K562 (cell line): ENCODE results near the gene FSTL4. TPM values are rescaled to one million over a fixed set of nuclear protein-coding genes. Genes with fewer than 3 reads are reported as not detected.

Experiments
- ATAC-seq: fragments of 200-7000 bp; cut with Tn5 transposase; 3 replicates; pipeline ENCODE4 v1.9.1; 2020; ENCODE audit warnings: moderate library complexity
- BruUV-seq: library from RNA; stranded (reverse); fragments of 400-500 nt; replicated peaks from 2 replicates; lab custom pipeline; 2021; lab: Mats Ljungman, UMichigan
- CTCF ChIA-PET: fragments of 300-600 bp; formaldehyde crosslinking; extraction: SDS; loops from one replicate; lab custom pipeline; 2021; ENCODE audit warnings: low intra/inter-chr PET ratio; lab: Yijun Ruan, JAX
- POLR2A ChIA-PET: fragments of 300-600, 350-650 bp; sonication (Branson Sonifier 250); formaldehyde crosslinking; extraction: SDS; loops from one replicate; lab custom pipeline; 2021; ENCODE audit warnings: antibody characterized with exemption, inconsistent platforms; lab: Yijun Ruan, JAX
- DNase-seq, 4 experiments: peaks; one replicate each; pipeline versions ENCODE4 v3.0.0 to v3.0.0-alpha.2; 2011 to 2018; ENCODE audit warnings: low spot score in 3 of 4, mixed read lengths in 3 of 4; ENCODE audit errors: extremely low read depth in 1 of 4
- FAIRE-seq: peaks from 2 replicates; lab custom pipeline; 2011; peaks lifted over from hg19 to GRCh38; lab: Jason Lieb, UNC
- H2AFZ ChIP-seq: 2 replicates; pipeline ENCODE4 v1.6.0; 2011; ENCODE audit warnings: low read depth, low read length, control low read depth, inconsistent platforms
- H3K27ac ChIP-seq: fragments of 200-600 bp; 3 replicates; pipeline ENCODE4 v1.8.0; 2011; ENCODE audit warnings: low read depth, mild to moderate bottlenecking, control low read depth, inconsistent platforms, low read length, moderate library complexity, mixed read lengths; ENCODE audit errors: extremely low read depth
- H3K27me3 ChIP-seq, 2 experiments: fragments of 300-600 bp in 1 of 2; 2 replicates in 1 of 2; 3 replicates in 1 of 2; pipeline versions ENCODE4 v1.6.0 to v1.8.0; 2011; ENCODE audit warnings: inconsistent platforms in 2 of 2, low read length in 2 of 2, mild to moderate bottlenecking in 1 of 2, mixed read lengths in 1 of 2, moderate library complexity in 1 of 2; ENCODE audit not compliant: control insufficient read depth in 2 of 2, insufficient read depth in 2 of 2
- H3K36me3 ChIP-seq: fragments of 300-600 bp; 3 replicates; pipeline ENCODE4 v1.8.0; 2011; ENCODE audit warnings: mild to moderate bottlenecking, low read length, inconsistent platforms; ENCODE audit not compliant: control insufficient read depth, insufficient read depth
- H3K4me1 ChIP-seq, 2 experiments: fragments of 200-600 bp in 1 of 2; replicated peaks in 1 of 2; 2 replicates in 1 of 2; 3 replicates in 1 of 2; pipeline versions ENCODE4 v1.5.1 to v1.8.0; 2011; ENCODE audit warnings: inconsistent platforms in 2 of 2, low read length in 2 of 2, mild to moderate bottlenecking in 1 of 2, mixed read lengths in 1 of 2, moderate library complexity in 1 of 2; ENCODE audit not compliant: control insufficient read depth in 2 of 2, insufficient read depth in 2 of 2
- H3K4me2 ChIP-seq: 2 replicates; pipeline ENCODE4 v1.6.1; 2011; ENCODE audit warnings: low read length, control low read depth, inconsistent platforms, mixed read lengths; ENCODE audit not compliant: insufficient read depth
- H3K4me3 ChIP-seq: fragments of 200-600 bp; sonication (generic), shearing (Covaris generic); 2 replicates; pipeline ENCODE4 v1.5.1; 2016; ENCODE audit warnings: control low read depth, inconsistent platforms
- H3K79me2 ChIP-seq: fragments of 200-600 bp; 3 replicates; pipeline ENCODE4 v1.8.0; 2011; ENCODE audit warnings: low read length, inconsistent platforms; ENCODE audit not compliant: control insufficient read depth, insufficient read depth
- H3K9ac ChIP-seq, 2 experiments: 2 replicates each; pipeline versions ENCODE4 v1.6.0 to v1.6.1; 2011; ENCODE audit warnings: low read depth in 2 of 2, low read length in 2 of 2, control low read depth in 1 of 2, inconsistent platforms in 1 of 2, mild to moderate bottlenecking in 1 of 2, mixed read lengths in 1 of 2; ENCODE audit not compliant: insufficient read depth in 1 of 2
- H3K9me1 ChIP-seq: one replicate; pipeline ENCODE4 v1.6.0; 2011; ENCODE audit warnings: inconsistent platforms, mild to moderate bottlenecking, low read length, moderate library complexity; ENCODE audit not compliant: control insufficient read depth, insufficient read depth
- H3K9me3 ChIP-seq: replicated peaks from 2 replicates; pipeline ENCODE4 v1.5.1; 2011; ENCODE audit warnings: low read depth, low read length, inconsistent platforms; ENCODE audit not compliant: control insufficient read depth, insufficient read depth
- H4K20me1 ChIP-seq: replicated peaks from 2 replicates; pipeline ENCODE4 v1.6.1; 2011; ENCODE audit warnings: low read length, inconsistent platforms, mixed read lengths; ENCODE audit not compliant: control insufficient read depth, insufficient read depth
- CTCF ChIP-seq, 3 experiments: IDR thresholded peaks in 2 of 3; conservative IDR thresholded peaks in 1 of 3; 2 replicates each; pipeline ENCODE4 v1.5.1; 2011 to 2012; ENCODE audit warnings: low read length in 3 of 3, mild to moderate bottlenecking in 3 of 3, control low read depth in 2 of 3, improper control_type of control experiment in 1 of 3, inconsistent platforms in 1 of 3, low read depth in 1 of 3, mixed read lengths in 1 of 3, moderate library complexity in 1 of 3; ENCODE audit not compliant: insufficient read depth in 2 of 3
- MCM3 ChIP-seq: fragments of 450-650 bp; IDR thresholded peaks from 2 replicates; pipeline ENCODE4 v1.6.1; 2016
- MXI1 ChIP-seq: IDR thresholded peaks from 2 replicates; pipeline ENCODE4 v1.6.1; 2011; ENCODE audit warnings: low read depth, mild to moderate bottlenecking, improper control_type of control experiment, low read length
- NFRKB ChIP-seq: fragments of 450-650 bp; IDR thresholded peaks from 2 replicates; pipeline ENCODE4 v1.6.1; 2016; ENCODE audit warnings: low read depth
- SAFB ChIP-seq: fragments of 200-400 bp; formaldehyde crosslinking; IDR thresholded peaks from 2 replicates; pipeline ENCODE4 v1.6.1; 2017; ENCODE audit warnings: low read depth, low read length, borderline replicate concordance
- TRIM28 ChIP-seq: fragments of 450-650 bp; IDR thresholded peaks from 2 replicates; pipeline ENCODE4 v1.6.1; 2017
- ZBTB8A ChIP-seq: fragments of 450-650 bp; IDR thresholded peaks from 2 replicates; pipeline ENCODE4 v1.6.1; 2018; ENCODE audit warnings: mild to moderate bottlenecking, moderate library complexity; ENCODE audit not compliant: partially characterized antibody
- ZC3H4 ChIP-seq: sonication (generic); formaldehyde crosslinking; IDR thresholded peaks from 2 replicates; pipeline ENCODE4 v1.9.0; 2021; ENCODE audit warnings: missing genetic modification reagents, borderline replicate concordance
- WGBS: fragments of 100-300 bp; shearing (Covaris generic); methylation state at CpG from one replicate; pipeline ENCODE4 v1.1.6; 2016; ENCODE audit warnings: low coverage, mixed read lengths; ENCODE audit not compliant: insufficient coverage; ENCODE audit errors: missing lambda C conversion rate; 5-methylcytosine and 5-hydroxymethylcytosine counted together
- in situ Hi-C: fragments of 300-500 bp; cut with MboI; formaldehyde crosslinking; loops from 4 replicates; pipeline ENCODE4 v1.15.0; 2018; ENCODE audit warnings: inconsistent platforms, mixed read lengths
- intact Hi-C: fragments of 100-400 bp; cut with micrococcal nuclease; formaldehyde crosslinking; loops from 2 replicates; pipeline ENCODE4 v1.14.2; 2022
- polyA plus RNA-seq, 8 experiments: library from polyadenylated mRNA; depleted of rRNA in 4 of 8; stranded (reverse) in 5 of 8; unstranded in 3 of 8; fragments of >200 nt; fragmentation: Nextera tagmentation in 2 of 8; fragmentation: Illumina TruSeq in 1 of 8; extraction: Ambion mirVana in 2 of 8; extraction: Trizol in 1 of 8; gene quantifications; 2 replicates each; pipeline versions ENCODE4 v1.2.1 to v1.2.3, GENCODE V29; 2011 to 2014; ENCODE audit warnings: inconsistent platforms in 1 of 8, missing spikeins in 1 of 8
- total RNA-seq, 7 experiments: library from RNA; depleted of rRNA in 6 of 7; stranded (reverse); fragments of >200 nt in 6 of 7; fragmentation: Illumina TruSeq in 2 of 7; extraction: Trizol in 2 of 7; gene quantifications; 2 replicates each; pipeline versions ENCODE4 v1.2.1 to v1.2.3, GENCODE V29; 2011 to 2021; ENCODE audit warnings: low replicate concordance in 1 of 7

The FSTL4 gene
- total and polyA plus RNA-seq, 9 of the 15 experiments (the other 6 are each of a cell fraction or from before 2014, with no cell fraction given) = 0.08 to 0.18 (median 0.10) TPM; not detected in 5

GRCh38 chr5:133262690-133263089 lies 349.7 kb downstream of the FSTL4 start:
- peaks cover 0 to 6% of the 10 kb centered on the region in 2 experiments; a peak in 1 of 5 replicates for H3K4me1 ChIP-seq
- no peak overlapping the region for H2AFZ ChIP-seq
- H3K27me3 ChIP-seq = peaks cover 18 to 84% of the 10 kb centered on the region in 2 experiments
- ChIA-PET CTCF (no interaction called here), POLR2A (interaction anchor here (1.2 kb wide), 1 partner anchor 13 kb away, joined by 3 read pairs; no protein-coding TSS in a partner anchor)
- intact Hi-C loops = no loop called here
- no peaks in the 10 kb centered on the region for H3K36me3 ChIP-seq
- WGBS = 0% methylated on average over 4 of the region's 4 CpGs
- TF ChIP-seq NFRKB = no peak
- no peak for TF ChIP-seq MXI1
- TF ChIP-seq TRIM28 = no peak
- no peak for TF ChIP-seq ZBTB8A
- no peak for TF ChIP-seq SAFB
- TF ChIP-seq ZC3H4 (CRISPR knock-in tag) = no peak
- H3K9me3 ChIP-seq = no peaks in the 10 kb centered on the region
- in situ Hi-C loops = no loop called here
- H3K9me1 ChIP-seq = no peaks in the 10 kb centered on the region
- FAIRE-seq = no peak
- ATAC-seq = no peak
- DNase-seq = no peak
- no peak overlapping the region for H3K4me2 ChIP-seq
- peaks cover 4% of the 10 kb centered on the region; the same call in 1 of the 2 replicates for H4K20me1 ChIP-seq
- H3K27ac ChIP-seq = no peak overlapping the region
- BruUV-seq = no TSS peak
- no peak overlapping the region; a peak in 1 of 4 replicates for H3K9ac ChIP-seq
- H3K79me2 ChIP-seq = no peaks in the 10 kb centered on the region
- H3K4me3 ChIP-seq = no peak overlapping the region

GRCh38 chr5:133261993-133262392 lies 350.3 kb downstream of the FSTL4 start:
- ChIA-PET POLR2A (interaction anchor here (0.6 to 1.6 kb wide), 3 partner anchors 9 to 292 kb away, joined by 3 to 6 read pairs (median 3); no protein-coding TSS in a partner anchor), CTCF (interaction anchor here (2.0 kb wide), 1 partner anchor 151 kb away, joined by 11 read pairs; no protein-coding TSS in a partner anchor)
- Histone ChIP-seq H3K27ac (no peak overlapping the region), H3K36me3 (no peaks in the 10 kb centered on the region), H2AFZ (no peak overlapping the region), H3K4me3 (no peak overlapping the region), H3K4me2 (no peak overlapping the region), H3K9me1 (no peaks in the 10 kb centered on the region), H3K79me2 (no peaks in the 10 kb centered on the region), H3K9ac (no peak overlapping the region), H3K9me3 (no peaks in the 10 kb centered on the region), H4K20me1 (peaks cover 4% of the 10 kb centered on the region; the same call in 1 of the 2 replicates), H3K27me3 (peaks cover 15 to 83% of the 10 kb centered on the region in 2 experiments), H3K4me1 (peaks cover 0 to 6% of the 10 kb centered on the region in 2 experiments; a peak in 1 of 5 replicates)
- no TSS peak for BruUV-seq
- in situ Hi-C loops = no loop called here
- 2% methylated on average over 6 of the region's 6 CpGs for WGBS
- intact Hi-C loops = no loop called here
- ATAC-seq = peak; percentile 67
- FAIRE-seq = no peak
- TF ChIP-seq MCM3 (no peak), CTCF (IDR thresholded peaks at IDR 0.05 in 2 of 3, conservative IDR thresholded peaks at IDR 0.05 in 1 of 3; ENCODE audit: insufficient read depth in 2 of 3, low read depth in 1 of 3, low read length in 3 of 3) (peak in 2 of 3 experiments; percentile 12 to 30; a peak in 2 of 6 replicates)
- peak in 1 of 4 experiments; percentile 24 for DNase-seq
